ENCODE measurements around the gene MFGE8.

The MFGE8 gene

DNA sequence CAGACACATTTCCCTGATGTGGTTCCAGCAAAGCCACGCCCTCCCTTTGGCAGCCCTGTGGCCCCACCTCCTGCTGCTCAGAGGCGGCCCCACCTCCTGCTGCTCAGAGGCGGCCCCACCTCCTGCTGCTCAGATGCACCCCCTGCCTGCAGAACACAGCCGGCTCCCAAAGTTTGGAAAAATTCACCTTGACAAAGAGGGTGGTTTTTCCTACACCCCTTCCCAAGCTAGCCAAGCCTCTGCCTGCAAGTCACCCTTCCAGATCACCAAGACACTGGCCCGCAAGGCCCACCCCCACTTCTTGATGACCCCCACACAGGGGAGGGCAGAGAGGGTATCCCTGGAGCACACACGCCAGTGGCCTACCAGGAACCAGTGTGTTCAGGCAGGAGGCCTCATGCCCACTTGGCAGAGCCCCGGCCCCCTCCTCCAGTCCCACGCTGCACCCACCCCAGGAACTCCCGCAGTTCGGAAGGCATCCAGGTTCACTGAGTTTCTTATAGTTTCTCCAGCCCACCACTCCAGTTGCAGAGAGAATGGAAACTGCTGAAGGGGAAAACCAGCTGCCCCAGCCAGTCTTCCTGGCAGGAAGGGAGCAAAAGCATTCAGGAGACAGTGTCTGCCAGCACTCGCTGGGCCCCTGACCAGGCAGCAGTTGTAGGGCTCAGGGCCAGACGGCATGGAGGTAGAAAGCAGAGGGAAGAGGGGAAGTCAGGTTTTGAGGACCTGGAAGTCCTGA is 15.6 kb downstream of the MFGE8 start:
- no peak for FAIRE-seq

DNA sequence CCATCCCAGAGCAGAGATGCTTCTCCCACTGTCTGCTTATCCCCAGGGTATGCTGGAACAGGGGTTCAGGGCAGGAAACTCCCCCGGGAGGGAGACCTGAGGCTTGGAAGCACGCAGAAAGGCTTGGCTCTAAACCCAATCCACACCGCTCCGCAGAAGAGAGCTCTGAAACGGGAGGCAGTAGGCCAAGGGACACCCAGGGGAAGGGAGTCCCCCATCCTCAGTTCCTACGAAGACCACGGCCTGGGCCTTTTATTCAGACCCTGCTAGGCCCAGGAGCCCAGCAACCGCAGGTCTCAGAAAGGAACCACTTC is 16.1 kb downstream of the MFGE8 start:
- FAIRE-seq = no peak

DNA sequence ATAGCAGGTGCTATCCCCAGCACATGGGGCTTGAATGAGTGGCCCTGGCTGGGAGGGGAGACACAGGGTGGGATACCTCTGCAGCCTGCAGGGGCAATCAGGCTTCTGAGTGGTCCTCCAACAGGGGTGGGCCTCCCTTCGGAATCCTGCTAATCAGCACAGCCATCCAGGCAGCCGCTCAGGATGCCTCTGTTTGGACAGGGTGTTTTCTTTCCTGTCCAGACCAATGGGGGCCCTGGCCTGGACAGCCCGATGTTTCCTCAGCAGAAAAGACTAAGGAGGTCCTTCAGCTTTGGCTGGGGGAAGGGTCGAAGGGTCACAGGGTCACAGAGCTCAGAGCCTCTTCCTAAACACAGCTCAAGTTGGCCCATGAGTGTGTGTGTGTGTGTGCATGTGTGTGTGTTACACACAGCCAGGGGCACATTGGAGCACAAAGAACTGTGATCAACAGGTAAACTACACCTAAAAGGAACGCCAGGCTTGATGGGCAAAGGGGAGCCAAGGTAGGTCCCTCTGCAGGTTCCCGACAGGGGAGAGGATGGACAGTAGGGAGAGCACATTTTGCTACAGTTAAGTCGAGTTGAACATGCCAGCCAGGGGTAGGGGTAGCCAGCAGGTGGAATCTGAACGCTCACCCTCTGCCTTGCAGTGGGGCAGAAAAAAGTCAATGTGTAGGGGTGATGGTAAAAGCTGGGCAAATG is 16.7 kb downstream of the MFGE8 start:
- FAIRE-seq = no peak

GRCh38 chr15:88894819-88895767 is 18.1 kb downstream of the MFGE8 start, which contains the start of gene HAPLN3:
Gene HAPLN3 (minus strand): TSS chr15:88895544. CDS start chr15:88887298, 8,246 bp downstream.
- no peak for FAIRE-seq

DNA sequence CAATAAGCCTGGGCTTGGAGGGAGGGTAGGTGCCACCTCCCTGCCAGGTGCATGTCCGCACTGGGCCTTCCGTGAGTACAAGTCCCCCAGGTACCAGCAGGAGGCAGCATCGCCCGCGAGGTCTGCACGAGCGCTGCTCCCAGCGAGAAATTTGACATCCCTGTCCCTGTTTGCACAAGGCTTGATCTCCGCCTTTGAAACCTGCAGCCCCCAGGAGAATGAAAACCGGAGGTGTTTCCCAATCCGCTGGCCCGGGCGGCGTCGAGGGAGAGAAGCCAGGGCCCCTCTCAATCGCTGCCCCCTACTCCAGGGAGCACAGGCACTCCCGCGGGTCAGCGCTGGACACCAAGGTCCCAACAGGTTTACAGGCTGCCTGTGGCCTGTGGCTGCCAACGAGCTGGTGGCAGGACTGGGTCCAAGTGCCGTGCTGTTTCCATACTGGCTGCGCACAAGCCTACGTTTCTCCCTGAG is 18.8 kb downstream of the MFGE8 start:
- no peak for FAIRE-seq

- no peak for FAIRE-seq
These were observed 21.5 kb downstream of the MFGE8 start for GRCh38 chr15:88891540-88892254.

DNA sequence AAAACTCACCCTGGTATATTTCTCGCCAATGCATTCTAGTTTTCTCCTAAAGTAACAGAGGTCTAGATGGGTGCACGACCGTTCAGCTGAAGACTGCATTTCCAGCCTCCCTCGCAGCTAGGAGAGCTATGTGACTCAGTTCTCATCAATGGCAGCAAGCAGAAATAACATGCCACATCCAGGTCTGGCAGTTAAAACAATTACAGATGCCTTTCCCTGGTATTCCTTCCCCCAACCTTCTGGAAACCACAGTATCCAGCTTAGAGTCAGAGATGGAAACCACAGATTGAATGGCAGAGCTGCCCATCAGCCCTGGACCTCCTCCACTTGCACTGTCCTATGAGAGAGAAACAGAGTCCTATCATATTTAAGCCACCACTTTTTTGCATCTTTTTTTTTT is 22.7 kb downstream of the MFGE8 start:
- no peak for FAIRE-seq

DNA sequence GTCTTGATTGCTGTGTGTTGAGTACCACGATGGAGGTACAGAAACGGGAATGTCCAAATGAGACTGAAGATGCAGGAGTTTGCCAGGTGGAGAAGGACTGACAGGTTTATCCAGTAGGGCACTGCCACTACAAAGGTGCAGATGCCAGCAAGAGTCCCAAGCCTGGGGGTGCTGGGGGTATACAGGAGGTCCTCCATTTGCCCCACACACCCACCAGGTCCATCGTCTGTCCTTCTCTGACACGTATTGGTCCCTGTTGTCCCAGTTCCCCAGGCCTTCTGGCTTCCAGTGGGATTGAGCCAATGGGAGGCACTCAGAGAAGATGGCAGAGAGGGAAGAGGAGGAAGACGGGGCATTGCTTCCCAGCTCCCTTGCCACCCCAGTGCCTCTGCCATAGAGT is 24.5 kb downstream of the MFGE8 start:
- FAIRE-seq = no peak

DNA sequence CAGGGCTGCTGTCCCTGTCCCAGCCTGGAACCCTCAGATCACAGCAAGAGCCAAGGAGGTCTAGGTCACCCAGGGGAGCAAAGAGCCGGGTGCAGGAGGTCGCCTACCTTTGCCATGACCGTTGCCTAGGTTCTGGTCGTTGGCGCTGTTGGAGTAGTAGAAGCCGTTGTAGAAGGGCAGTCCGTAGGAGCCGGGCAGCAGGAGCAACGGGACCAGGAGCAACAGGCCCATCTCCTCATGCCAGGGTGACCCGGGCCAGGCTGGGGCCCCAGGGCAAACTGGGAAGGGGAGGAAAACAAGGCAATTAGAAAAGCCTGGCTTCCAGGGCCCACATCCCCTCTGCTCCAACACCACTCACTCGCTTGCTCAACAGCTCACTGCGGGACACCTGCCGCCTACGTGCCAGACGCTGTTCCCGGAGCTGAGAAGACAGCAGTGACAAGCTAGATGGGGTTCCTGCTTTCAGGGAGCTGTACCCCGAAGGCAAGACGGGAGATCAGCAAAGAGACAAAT is 26.1 kb downstream of the MFGE8 start:
- no peak for FAIRE-seq

GRCh38 chr15:88882785-88883184 is 30.4 kb downstream of the MFGE8 start:
- FAIRE-seq = no peak

GRCh38 chr15:88881775-88882174 is 31.4 kb downstream of the MFGE8 start:
- no peak for FAIRE-seq

DNA sequence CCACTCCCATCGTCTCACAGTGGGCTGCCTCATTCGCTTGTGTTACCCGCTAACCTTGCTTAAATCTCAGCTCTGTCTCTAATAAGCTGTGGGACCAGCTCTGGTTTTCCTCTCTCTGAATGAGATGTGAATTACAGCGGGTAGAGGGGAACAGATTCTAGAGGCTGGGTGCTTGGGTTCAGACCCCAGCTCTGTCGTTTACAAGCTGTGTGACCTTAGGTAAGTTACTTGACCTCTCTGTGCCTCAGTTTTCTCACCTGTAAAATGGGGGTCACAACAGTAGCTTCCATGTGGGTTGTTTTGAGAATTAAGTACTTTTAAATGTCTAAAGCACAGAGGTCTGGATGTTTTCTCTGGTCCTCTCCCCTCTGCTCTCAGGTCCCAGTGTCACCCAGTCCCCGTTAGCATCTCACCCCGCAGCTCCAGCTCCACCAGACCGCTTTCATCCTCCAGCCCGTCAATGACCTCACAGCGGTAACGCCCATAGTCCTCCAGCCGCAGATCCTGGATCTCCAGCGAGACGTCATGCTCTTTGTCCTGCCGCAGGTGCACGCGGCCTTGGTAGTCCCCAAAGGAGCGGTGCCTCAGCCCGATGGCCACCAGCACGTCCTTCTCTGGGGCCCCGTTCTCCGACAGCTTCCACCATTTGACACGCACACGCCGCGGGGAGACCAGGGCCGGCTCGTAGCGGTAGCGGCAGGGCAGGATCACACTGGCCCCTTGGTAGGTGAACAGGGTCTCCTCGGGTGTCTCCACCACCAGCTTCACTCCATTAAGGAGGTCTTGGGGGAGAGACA is 32.0 kb downstream of the MFGE8 start:
- FAIRE-seq = no peak

DNA sequence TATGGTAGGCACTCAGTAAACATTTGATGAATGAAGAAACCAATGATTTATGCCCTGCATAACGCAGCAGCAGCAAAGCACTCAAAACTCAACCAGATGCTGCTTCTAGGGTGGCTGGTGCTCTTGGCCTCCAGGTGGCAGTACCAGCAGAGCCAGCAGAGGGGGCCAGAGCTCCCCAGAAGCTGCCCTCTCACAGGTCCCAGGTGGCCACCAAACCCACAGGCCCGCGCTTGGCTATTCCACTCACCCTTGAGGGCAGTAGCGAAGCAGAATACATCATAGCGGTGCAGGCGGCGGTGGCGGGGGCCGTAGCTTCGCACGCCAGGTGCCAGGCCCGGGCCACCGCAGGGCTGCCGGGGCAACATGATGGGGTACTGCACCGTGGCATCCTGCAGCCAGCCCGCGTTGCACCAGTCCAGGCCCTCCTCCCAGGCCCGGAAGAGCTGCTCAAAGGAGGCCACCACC is 34.4 kb downstream of the MFGE8 start:
- FAIRE-seq = no peak

DNA sequence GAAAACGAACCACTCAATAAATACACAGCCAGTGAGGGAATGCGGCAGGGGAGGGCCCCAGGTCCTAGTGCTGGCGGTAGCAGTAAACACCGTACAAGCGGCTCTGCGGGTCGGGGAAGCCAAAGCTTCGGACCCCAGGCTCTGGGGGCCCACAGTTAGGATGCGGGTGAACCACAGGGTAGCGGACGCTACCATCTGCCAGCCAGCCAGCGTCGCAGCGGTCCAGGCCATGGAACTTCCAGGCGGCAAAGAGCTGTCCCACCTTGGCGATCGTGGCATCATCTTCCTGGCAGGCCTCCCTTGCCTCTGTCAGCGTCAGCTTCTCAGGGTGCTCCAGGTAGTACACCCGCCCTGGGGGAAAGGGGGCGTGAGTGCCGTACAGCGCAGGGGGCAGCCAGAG is 35.3 kb downstream of the MFGE8 start:
- FAIRE-seq = no peak

GRCh38 chr15:88877415-88877814 is 35.8 kb downstream of the MFGE8 start:
- no peak for FAIRE-seq

DNA sequence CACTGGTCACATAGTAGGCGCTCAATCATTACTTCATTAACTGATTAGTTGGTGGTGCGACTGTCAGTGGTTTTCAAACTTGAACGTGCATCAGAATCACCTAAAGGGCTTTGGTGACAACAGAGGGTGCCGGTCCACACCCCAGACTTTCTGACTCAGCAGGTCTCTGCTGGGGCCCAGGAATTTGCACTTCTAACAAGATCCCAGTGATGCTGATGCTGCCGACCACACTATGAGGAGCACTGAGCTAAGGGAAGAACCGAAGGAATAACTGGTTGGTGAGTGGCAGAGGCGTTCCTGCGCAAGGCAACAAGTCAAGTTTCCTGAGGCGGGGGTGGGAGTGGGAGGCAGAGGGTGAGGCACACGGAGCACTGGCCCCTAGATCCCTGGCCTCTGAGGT is 36.6 kb downstream of the MFGE8 start:
- FAIRE-seq = no peak

GRCh38 chr15:88874684-88875083 is 38.5 kb downstream of the MFGE8 start:
- FAIRE-seq = no peak

DNA sequence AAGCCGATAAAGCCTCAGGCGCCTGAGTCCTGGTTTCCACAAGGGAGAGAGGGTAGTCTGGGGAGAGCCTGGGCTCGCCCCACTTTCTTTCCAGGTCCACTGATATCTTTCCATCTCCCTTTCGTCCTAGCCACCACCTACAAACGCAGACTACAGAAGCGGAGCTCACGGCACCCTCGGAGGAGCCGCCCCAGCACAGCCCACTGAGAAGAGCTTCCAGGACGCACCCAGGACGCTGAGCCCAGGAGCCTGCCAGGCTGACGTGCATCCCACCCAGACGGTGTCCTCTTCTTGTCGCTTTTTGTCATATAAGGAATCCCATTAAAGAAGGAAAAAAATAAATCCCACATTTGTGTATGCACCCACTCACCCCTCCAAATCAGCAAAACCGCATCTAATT is 38.9 kb downstream of the MFGE8 start:
- no peak for FAIRE-seq

DNA sequence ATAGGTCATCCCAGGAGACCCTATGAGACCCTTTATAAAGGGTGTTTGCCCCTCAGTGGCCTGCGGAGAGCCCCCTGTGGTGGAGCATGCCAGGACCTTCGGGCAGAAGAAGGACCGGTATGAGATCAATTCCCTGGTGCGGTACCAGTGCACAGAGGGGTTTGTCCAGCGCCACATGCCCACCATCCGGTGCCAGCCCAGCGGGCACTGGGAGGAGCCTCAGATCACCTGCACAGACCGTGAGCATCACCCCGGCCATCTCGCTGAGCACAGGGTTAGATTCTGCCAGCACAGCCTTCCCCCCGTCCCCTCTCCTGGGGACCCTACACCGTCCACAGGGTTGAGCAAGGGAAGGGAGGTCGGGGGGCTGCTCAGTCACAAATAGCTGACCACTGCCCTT is 39.4 kb downstream of the MFGE8 start:
- FAIRE-seq = no peak

DNA sequence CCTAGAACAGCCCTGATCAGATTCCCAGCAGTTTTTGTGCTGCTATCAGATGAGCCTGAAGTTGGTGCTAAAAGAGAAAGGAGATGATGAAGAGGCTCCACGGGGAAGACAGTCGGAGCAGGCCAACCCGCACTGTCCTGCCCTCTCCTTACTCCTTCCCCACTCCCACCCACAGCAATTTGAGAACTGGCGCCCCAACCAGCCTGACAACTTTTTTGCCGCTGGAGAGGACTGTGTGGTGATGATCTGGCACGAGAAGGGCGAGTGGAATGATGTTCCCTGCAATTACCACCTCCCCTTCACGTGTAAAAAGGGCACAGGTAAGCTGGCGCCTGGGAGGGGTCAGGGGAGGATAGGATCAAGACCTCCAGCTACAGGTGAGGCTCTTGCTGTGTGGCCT is 40.5 kb downstream of the MFGE8 start:
- no peak for FAIRE-seq

DNA sequence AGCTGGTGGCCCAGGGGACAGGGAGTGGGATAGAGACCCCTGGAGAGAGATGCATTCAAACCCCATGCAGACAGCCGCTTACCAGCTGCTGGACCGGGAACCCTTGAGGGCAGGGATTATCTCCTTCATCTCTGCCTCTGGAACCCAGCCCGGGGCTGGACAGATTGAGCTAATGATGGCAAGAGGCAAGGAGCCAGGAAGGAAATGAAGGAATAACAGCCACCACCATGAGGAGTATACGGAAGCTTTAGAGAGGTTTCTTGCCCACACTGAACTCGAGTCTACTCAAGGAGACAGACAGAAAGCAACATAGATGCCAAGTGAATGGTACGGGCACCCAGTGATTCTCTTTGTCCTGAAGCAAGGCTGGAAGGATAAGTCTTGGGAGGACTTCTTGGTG is 41.1 kb downstream of the MFGE8 start:
- no peak for FAIRE-seq

GRCh38 chr15:88871313-88871712 is 41.9 kb downstream of the MFGE8 start:
- no peak for FAIRE-seq
